Astrocyte (in vitro differentiated cells and primary cell): ENCODE measurements around the gene CD109. TPM values are rescaled to one million over a fixed set of nuclear protein-coding genes. Genes with fewer than 3 reads are reported as not detected.

Experiments
- DNase-seq: peaks from one replicate; pipeline ENCODE4 v3.0.0-alpha.2; 2010; ENCODE audit warnings: low read depth
- FAIRE-seq: peaks from 2 replicates; lab custom pipeline; 2011; peaks lifted over from hg19 to GRCh38; lab: Jason Lieb, UNC
- H2AFZ ChIP-seq: 2 replicates; pipeline ENCODE4 v1.6.0; 2012; ENCODE audit warnings: low read depth, low read length, inconsistent platforms
- H3K27ac ChIP-seq: 2 replicates; pipeline ENCODE4 v1.5.1; 2011; ENCODE audit warnings: low read depth, low read length, inconsistent platforms
- H3K27me3 ChIP-seq: 2 replicates; pipeline ENCODE4 v1.6.0; 2011; ENCODE audit warnings: low read length, inconsistent platforms; ENCODE audit not compliant: insufficient read depth
- H3K36me3 ChIP-seq: 2 replicates; pipeline ENCODE4 v1.5.1; 2011; ENCODE audit warnings: low read length, inconsistent platforms; ENCODE audit not compliant: insufficient read depth
- H3K4me1 ChIP-seq: 2 replicates; pipeline ENCODE4 v1.5.1; 2011; ENCODE audit warnings: low read length, inconsistent platforms; ENCODE audit not compliant: insufficient read depth
- H3K4me2 ChIP-seq: 2 replicates; pipeline ENCODE4 v1.6.0; 2012; ENCODE audit warnings: low read length, inconsistent platforms
- H3K4me3 ChIP-seq: 2 replicates; pipeline ENCODE4 v1.5.1; 2011; ENCODE audit warnings: low read depth, mild to moderate bottlenecking, low read length, inconsistent platforms; ENCODE audit not compliant: insufficient read depth
- H3K79me2 ChIP-seq: 2 replicates; pipeline ENCODE4 v1.6.0; 2012; ENCODE audit warnings: mild to moderate bottlenecking, low read length, inconsistent platforms; ENCODE audit not compliant: insufficient read depth
- H3K9ac ChIP-seq: 2 replicates; pipeline ENCODE4 v1.6.0; 2012; ENCODE audit warnings: mild to moderate bottlenecking, low read length, inconsistent platforms
- H3K9me3 ChIP-seq: 2 replicates; pipeline ENCODE4 v1.5.1; 2012; ENCODE audit warnings: low read depth, mild to moderate bottlenecking, low read length, inconsistent platforms; ENCODE audit not compliant: insufficient read depth
- H4K20me1 ChIP-seq: 2 replicates; pipeline ENCODE4 v1.6.0; 2012; ENCODE audit warnings: low read length, inconsistent platforms; ENCODE audit not compliant: insufficient read depth
- H3K27ac Mint-ChIP-seq: one replicate; pipeline ENCODE4 v1.8.0; 2021; ENCODE audit warnings: mild to moderate bottlenecking, mixed read lengths; ENCODE audit not compliant: unreplicated experiment
- H3K27me3 Mint-ChIP-seq: one replicate; pipeline ENCODE4 v1.8.0; 2021; ENCODE audit warnings: low read depth, mixed read lengths; ENCODE audit not compliant: unreplicated experiment
- H3K36me3 Mint-ChIP-seq: one replicate; pipeline ENCODE4 v1.8.0; 2021; ENCODE audit warnings: low read depth, mixed read lengths; ENCODE audit not compliant: unreplicated experiment
- H3K4me1 Mint-ChIP-seq: one replicate; pipeline ENCODE4 v1.8.0; 2021; ENCODE audit warnings: low read depth, mixed read lengths; ENCODE audit not compliant: unreplicated experiment
- H3K4me3 Mint-ChIP-seq: one replicate; pipeline ENCODE4 v1.8.0; 2021; ENCODE audit warnings: mild to moderate bottlenecking, moderate library complexity, mixed read lengths; ENCODE audit not compliant: unreplicated experiment
- H3K9me3 Mint-ChIP-seq: one replicate; pipeline ENCODE4 v1.8.0; 2021; ENCODE audit warnings: mild to moderate bottlenecking, mixed read lengths; ENCODE audit not compliant: unreplicated experiment
- CTCF ChIP-seq: IDR thresholded peaks from 2 replicates; pipeline ENCODE4 v1.5.1; 2011; ENCODE audit warnings: low read depth, mild to moderate bottlenecking, inconsistent platforms, low read length, moderate library complexity; ENCODE audit not compliant: insufficient read depth
- EZH2 ChIP-seq: IDR thresholded peaks from 2 replicates; pipeline ENCODE4 v1.6.1; 2012; ENCODE audit warnings: mild to moderate bottlenecking, low read length, inconsistent platforms; ENCODE audit not compliant: insufficient read depth
- total RNA-seq: library from RNA; stranded (reverse); gene quantifications from 2 replicates; pipeline ENCODE4 v1.2.1, GENCODE V29; 2021

The CD109 gene
- total RNA-seq, 1 donor from 2014 or later, result 18.3 TPM

- H3K36me3 Mint-ChIP-seq, result no peaks in the 10 kb centered on the region
- H3K4me3 Mint-ChIP-seq, result no peak overlapping the region
- no peaks in the 10 kb centered on the region for H3K27me3 Mint-ChIP-seq
- no peak overlapping the region for H3K27ac Mint-ChIP-seq
- no peak overlapping the region for H2AFZ ChIP-seq
- TF ChIP-seq CTCF (no peak), EZH2 (no peak)
- no peaks in the 10 kb centered on the region for H3K79me2 ChIP-seq
- H3K4me1 ChIP-seq, result peaks cover 11% of the 10 kb centered on the region
- no peak overlapping the region for H3K27ac ChIP-seq
- no peaks in the 10 kb centered on the region for H4K20me1 ChIP-seq
- no peaks in the 10 kb centered on the region for H3K9me3 Mint-ChIP-seq
- FAIRE-seq (no peak), DNase-seq (no peak)
- H3K9me3 ChIP-seq, result no peaks in the 10 kb centered on the region
- peaks cover 10% of the 10 kb centered on the region for H3K4me1 Mint-ChIP-seq
- no peak overlapping the region for H3K4me3 ChIP-seq
- no peaks in the 10 kb centered on the region for H3K27me3 ChIP-seq
- no peak overlapping the region for H3K4me2 ChIP-seq
- H3K36me3 ChIP-seq, result no peaks in the 10 kb centered on the region
- no peak overlapping the region for H3K9ac ChIP-seq
These were observed 31.1 kb downstream of the CD109 start for GRCh38 chr6:73727114-73727513.

GRCh38 chr6:73728548-73729205, 32.7 kb downstream of the CD109 start:
- Mint-ChIP-seq H3K4me1 (no peaks in the 10 kb centered on the region), H3K36me3 (no peaks in the 10 kb centered on the region), H3K27ac (no peak overlapping the region), H3K4me3 (no peak overlapping the region), H3K27me3 (no peaks in the 10 kb centered on the region), H3K9me3 (no peaks in the 10 kb centered on the region)
- Histone ChIP-seq H3K79me2 (no peaks in the 10 kb centered on the region), H3K9ac (no peak overlapping the region), H3K36me3 (no peaks in the 10 kb centered on the region), H3K4me1 (no peaks in the 10 kb centered on the region), H3K9me3 (no peaks in the 10 kb centered on the region), H3K27ac (no peak overlapping the region), H4K20me1 (no peaks in the 10 kb centered on the region), H3K4me3 (no peak overlapping the region), H2AFZ (no peak overlapping the region), H3K4me2 (no peak overlapping the region), H3K27me3 (no peaks in the 10 kb centered on the region)
- FAIRE-seq (no peak), DNase-seq (no peak)
- TF ChIP-seq CTCF (no peak), EZH2 (no peak)

- no peaks in the 10 kb centered on the region for H3K36me3 Mint-ChIP-seq
- no peak for TF ChIP-seq CTCF
- no peak for TF ChIP-seq EZH2
- H3K27me3 ChIP-seq, result no peaks in the 10 kb centered on the region
- no peak overlapping the region for H2AFZ ChIP-seq
- H3K4me3 Mint-ChIP-seq, result no peak overlapping the region
- no peak overlapping the region for H3K4me2 ChIP-seq
- no peaks in the 10 kb centered on the region for H3K9me3 Mint-ChIP-seq
- H3K27ac Mint-ChIP-seq, result no peak overlapping the region
- H3K9ac ChIP-seq, result no peak overlapping the region
- no peaks in the 10 kb centered on the region for H3K4me1 Mint-ChIP-seq
- H3K27me3 Mint-ChIP-seq, result no peaks in the 10 kb centered on the region
- H3K4me3 ChIP-seq, result no peak overlapping the region
- no peak for DNase-seq
- H3K36me3 ChIP-seq, result no peaks in the 10 kb centered on the region
- no peak for FAIRE-seq
- H3K27ac ChIP-seq, result no peak overlapping the region
- H3K4me1 ChIP-seq, result no peaks in the 10 kb centered on the region
- no peaks in the 10 kb centered on the region for H3K9me3 ChIP-seq
- H3K79me2 ChIP-seq, result no peaks in the 10 kb centered on the region
- no peaks in the 10 kb centered on the region for H4K20me1 ChIP-seq
These were observed 35.3 kb downstream of the CD109 start for GRCh38 chr6:73731285-73731684.
